Gastrocnemius medialis (tissue), 4 donors: ENCODE measurements around the gene MTA1. TPM values are rescaled to one million over a fixed set of nuclear protein-coding genes. Genes with fewer than 3 reads are reported as not detected.

Experiments used
- ATAC-seq, 2 donors: fragments of 150-250 bp; one replicate each; pipeline ENCODE4 v1.9.1; 2016
- DNase-seq, 2 donors: peaks; one replicate each; pipeline ENCODE4 v3.0.0-alpha.2; 2019
- H3K27ac ChIP-seq, 4 donors: fragments of 200-600 bp; sonication (generic); 1 replicate in 1 of 4; 2 replicates in 3 of 4; pipeline ENCODE4 v1.5.1; 2016 to 2018; ENCODE audit warnings: mild to moderate bottlenecking in 2 of 4, moderate library complexity in 1 of 4
- H3K27me3 ChIP-seq, 3 donors: fragments of 200-600 bp; sonication (generic) in 2 of 3; 1 replicate in 1 of 3; 2 replicates in 2 of 3; pipeline versions ENCODE4 v1.5.1 to v1.6.0; 2016 to 2019; ENCODE audit warnings: mild to moderate bottlenecking in 1 of 3, moderate library complexity in 1 of 3
- H3K36me3 ChIP-seq, 2 donors: fragments of 200-600 bp; sonication (generic) in 1 of 2; one replicate each; pipeline ENCODE4 v1.5.1; 2017 to 2018
- H3K4me1 ChIP-seq, 2 donors: fragments of 200-600 bp; sonication (generic) in 1 of 2; one replicate each; pipeline ENCODE4 v1.5.1; 2016 to 2017; ENCODE audit warnings: mild to moderate bottlenecking in 2 of 2
- H3K4me3 ChIP-seq, 4 donors: fragments of 200-600 bp; sonication (generic) in 3 of 4; 1 replicate in 1 of 4; 2 replicates in 3 of 4; pipeline ENCODE4 v1.5.1; 2016 to 2019; ENCODE audit warnings: mild to moderate bottlenecking in 2 of 4
- H3K9me3 ChIP-seq, 3 donors: fragments of 200-600 bp; sonication (generic) in 2 of 3; 1 replicate in 1 of 3; 2 replicates in 2 of 3; pipeline ENCODE4 v1.5.1; 2016 to 2019
- CTCF ChIP-seq, 5 experiments: fragments of 450-650 bp in 3 of 5; fragments of 200-600 bp in 2 of 5; sonication (generic) in 2 of 5; IDR thresholded peaks in 4 of 5; conservative IDR thresholded peaks in 1 of 5; 1 replicate in 4 of 5; 2 replicates in 1 of 5; pipeline ENCODE4 v1.5.1; 2016 to 2019; ENCODE audit warnings: antibody characterized with exemption in 5 of 5, mild to moderate bottlenecking in 3 of 5, moderate library complexity in 3 of 5
- POLR2A ChIP-seq, 2 donors: fragments of 450-650 bp; IDR thresholded peaks; one replicate each; pipeline ENCODE4 v1.6.1; 2017; ENCODE audit warnings: antibody characterized with exemption in 2 of 2, mild to moderate bottlenecking in 2 of 2, moderate library complexity in 2 of 2
- in situ Hi-C, 4 donors: fragments of 200-750 bp; cut with MboI; loops; one replicate each; pipeline versions ENCODE4 v1.15.0 to v1.8.0; 2017; ENCODE audit warnings: low sequenced_read_pairs in 4 of 4
- intact Hi-C: fragments of 100-400 bp; cut with DNase I; formaldehyde crosslinking; loops from one replicate; pipeline ENCODE4 v1.15.1; 2023; ENCODE audit warnings: low total_unique reads
- total RNA-seq, 4 donors: library from RNA; depleted of rRNA; stranded (reverse); fragments of >200 nt; gene quantifications; one replicate each; pipeline versions ENCODE4 v1.1.0 to v1.2.3, GENCODE V29; 2016

Gene MTA1
- total RNA-seq, 4 donors from 2014 or later, result 18.2 to 30.8 (median 28.2) TPM

- no peak for DNase-seq
- ATAC-seq, result no peak
- no peaks in the 10 kb centered on the region for H3K27me3 ChIP-seq
- in situ Hi-C loops (no loop called here), intact Hi-C loops (no loop called here)
- no peak for TF ChIP-seq POLR2A (IDR thresholded peaks at IDR 0.05)
- no peak for TF ChIP-seq CTCF (IDR thresholded peaks at IDR 0.05 in 4 of 5, conservative IDR thresholded peaks at IDR 0.05 in 1 of 5)
- no peak overlapping the region for H3K27ac ChIP-seq
- H3K4me1 ChIP-seq, result peaks cover 2 to 9% of the 10 kb centered on the region in 2 donors
- peaks cover 0 to 29% of the 10 kb centered on the region in 2 donors for H3K36me3 ChIP-seq
- H3K9me3 ChIP-seq, result no peaks in the 10 kb centered on the region
- no peak overlapping the region for H3K4me3 ChIP-seq
Measured at GRCh38 chr14:105450123-105450505, 30.5 kb downstream of the MTA1 start.

DNA sequence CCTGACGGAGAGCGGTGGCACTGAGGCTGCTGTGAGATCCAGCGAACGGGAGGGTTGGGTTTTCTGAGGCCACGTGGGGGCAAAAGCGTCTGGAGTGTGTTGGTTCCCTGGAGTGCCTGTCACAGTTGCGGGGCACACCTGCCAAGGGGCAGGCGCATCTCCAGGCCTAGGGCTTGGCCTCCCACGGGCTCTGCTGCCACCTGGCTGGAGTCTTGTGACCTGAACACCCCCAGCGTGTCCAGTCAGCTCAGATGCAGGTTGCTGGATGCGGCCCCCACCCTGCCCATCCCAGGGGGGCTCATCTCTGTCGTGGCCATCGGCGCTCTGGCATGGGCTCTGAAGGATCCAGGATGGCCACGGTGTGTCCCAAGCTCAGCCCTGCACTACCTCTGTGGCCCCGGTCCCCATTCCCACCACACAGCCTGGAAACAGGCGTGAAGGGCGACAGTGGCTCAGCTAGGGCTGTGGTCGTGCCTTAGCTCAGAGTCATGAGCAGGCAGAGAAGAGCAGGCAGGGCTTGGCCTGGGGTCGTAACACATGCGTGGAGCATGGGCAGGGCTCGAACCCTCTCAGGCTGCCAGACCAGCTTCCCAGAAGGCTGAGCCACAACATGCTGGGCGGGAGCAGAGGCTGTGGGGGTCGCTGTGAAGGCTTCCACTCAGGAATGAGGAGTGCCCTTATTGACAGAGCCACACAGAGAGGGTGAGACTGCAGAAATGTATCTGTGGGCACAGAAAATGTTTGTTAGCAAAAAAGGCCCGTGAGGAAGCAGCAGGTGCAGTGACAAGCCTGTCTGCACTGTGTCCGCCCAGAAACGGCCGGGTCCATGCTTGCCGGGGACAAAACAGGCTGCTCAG, 31.5 kb downstream of the MTA1 start:
- Histone ChIP-seq H3K36me3 (peaks cover 0 to 36% of the 10 kb centered on the region in 2 donors), H3K4me3 (no peak overlapping the region), H3K27me3 (no peaks in the 10 kb centered on the region), H3K9me3 (no peaks in the 10 kb centered on the region), H3K27ac (no peak overlapping the region), H3K4me1 (peaks cover 2 to 9% of the 10 kb centered on the region in 2 donors)
- ATAC-seq (no peak), DNase-seq (no peak)
- in situ Hi-C loops, result no loop called here
- no peak for TF ChIP-seq CTCF (IDR thresholded peaks at IDR 0.05 in 4 of 5, conservative IDR thresholded peaks at IDR 0.05 in 1 of 5)
- TF ChIP-seq POLR2A (IDR thresholded peaks at IDR 0.05), result no peak
- intact Hi-C loops, result no loop called here

- no peaks in the 10 kb centered on the region for H3K9me3 ChIP-seq
- in situ Hi-C loops (no loop called here), intact Hi-C loops (no loop called here)
- peaks cover 0 to 43% of the 10 kb centered on the region in 2 donors for H3K36me3 ChIP-seq
- DNase-seq (no peak), ATAC-seq (no peak)
- H3K27me3 ChIP-seq, result no peaks in the 10 kb centered on the region
- H3K27ac ChIP-seq, result no peak overlapping the region
- no peak for TF ChIP-seq CTCF (IDR thresholded peaks at IDR 0.05 in 4 of 5, conservative IDR thresholded peaks at IDR 0.05 in 1 of 5)
- TF ChIP-seq POLR2A (IDR thresholded peaks at IDR 0.05), result no peak
- H3K4me1 ChIP-seq, result peaks cover 2 to 9% of the 10 kb centered on the region in 2 donors
- H3K4me3 ChIP-seq, result no peak overlapping the region
Measured at GRCh38 chr14:105452963-105453362, 33.3 kb downstream of the MTA1 start.

GRCh38 chr14:105453847-105454246, 34.2 kb downstream of the MTA1 start:
- Histone ChIP-seq H3K4me1 (peaks cover under 1 to 3% of the 10 kb centered on the region in 2 donors), H3K36me3 (peaks cover 0 to 43% of the 10 kb centered on the region in 2 donors), H3K9me3 (no peaks in the 10 kb centered on the region), H3K27ac (no peak overlapping the region), H3K27me3 (no peaks in the 10 kb centered on the region), H3K4me3 (no peak overlapping the region)
- intact Hi-C loops, result no loop called here
- TF ChIP-seq POLR2A (IDR thresholded peaks at IDR 0.05), result no peak
- ATAC-seq (no peak), DNase-seq (no peak)
- in situ Hi-C loops, result no loop called here

GRCh38 chr14:105455086-105455640, 35.5 kb downstream of the MTA1 start:
- ATAC-seq, result no peak

More at GRCh38 chr14:105455086-105455640, 35.5 kb downstream of the MTA1 start:
- in situ Hi-C loops (no loop called here), intact Hi-C loops (no loop called here)
- Histone ChIP-seq H3K27ac (no peak overlapping the region), H3K36me3 (peaks cover 0 to 38% of the 10 kb centered on the region in 2 donors), H3K4me3 (no peak overlapping the region), H3K4me1 (no peaks in the 10 kb centered on the region), H3K27me3 (no peaks in the 10 kb centered on the region), H3K9me3 (no peaks in the 10 kb centered on the region)
- TF ChIP-seq CTCF (IDR thresholded peaks at IDR 0.05 in 4 of 5, conservative IDR thresholded peaks at IDR 0.05 in 1 of 5) (no peak), POLR2A (IDR thresholded peaks at IDR 0.05) (no peak)
- DNase-seq, result no peak
